Kidney (tissue), 19 donors: ENCODE measurements around the gene OPN1MW2. TPM values are rescaled to one million over a fixed set of nuclear protein-coding genes. Genes with fewer than 3 reads are reported as not detected.
"Not testable (repeated sequence)": the region's sequence is repeated elsewhere in the genome, so short reads cannot be mapped to it uniquely, and the experiment has no call there.

ENCODE experiments used
- DNase-seq, 5 donors: peaks; one replicate each; pipeline ENCODE4 v3.0.0-alpha.2; 2013 to 2020
- FAIRE-seq: peaks from 2 replicates; lab custom pipeline; 2012; peaks lifted over from hg19 to GRCh38; lab: Jason Lieb, UNC
- H3K27ac ChIP-seq, 2 donors: one replicate each; pipeline ENCODE4 v1.7.0; 2013; ENCODE audit warnings: low read depth in 2 of 2, low read length in 2 of 2, inconsistent platforms in 1 of 2
- H3K27me3 ChIP-seq: one replicate; pipeline ENCODE4 v1.7.1; 2013; ENCODE audit warnings: low read length, inconsistent platforms; ENCODE audit not compliant: control insufficient read depth, insufficient read depth
- H3K36me3 ChIP-seq, 3 donors: one replicate each; pipeline versions ENCODE4 v1.7.0 to v1.7.1; 2013; ENCODE audit warnings: low read length in 3 of 3, control low read depth in 1 of 3, inconsistent platforms in 1 of 3; ENCODE audit not compliant: insufficient read depth in 3 of 3, control insufficient read depth in 2 of 3
- H3K4me1 ChIP-seq, 3 donors: one replicate each; pipeline versions ENCODE4 v1.7.0 to v1.7.1; 2013; ENCODE audit warnings: low read length in 3 of 3, inconsistent platforms in 1 of 3, low read depth in 1 of 3; ENCODE audit not compliant: control insufficient read depth in 2 of 3, insufficient read depth in 2 of 3
- H3K4me3 ChIP-seq, 3 donors: one replicate each; pipeline versions ENCODE4 v1.7.0 to v1.8.1; 2013; ENCODE audit warnings: low read length in 3 of 3, control low read depth in 1 of 3, inconsistent platforms in 1 of 3
- H3K9ac ChIP-seq, 3 donors: one replicate each; pipeline versions ENCODE4 v1.7.0 to v1.7.1; 2013; ENCODE audit warnings: low read length in 3 of 3, control low read depth in 1 of 3, inconsistent platforms in 1 of 3
- H3K9me3 ChIP-seq, 3 donors: one replicate each; pipeline versions ENCODE4 v1.7.0 to v1.7.1; 2013; ENCODE audit warnings: low read length in 3 of 3, control low read depth in 1 of 3, inconsistent platforms in 1 of 3; ENCODE audit not compliant: control insufficient read depth in 2 of 3, insufficient read depth in 1 of 3
- intact Hi-C: fragments of 100-400 bp; cut with DNase I; formaldehyde crosslinking; loops from one replicate; pipeline ENCODE4 v1.11.1; 2022
- long read RNA-seq, 10 donors: library from polyadenylated mRNA in 1 of 10; unstranded in 1 of 10; transcript quantifications; one replicate each; pipeline ENCODE4 v2.0.0 and lab custom pipeline, GENCODE V29; 2021 to 2026
- polyA plus RNA-seq: library from polyadenylated mRNA; stranded (reverse); fragments of 350-450 nt; fragmentation: Illumina TruSeq; extraction: RNeasy Lipid Tissue Mini Kit (QIAGEN cat#74804); gene quantifications from one replicate; pipeline ENCODE4 v1.2.3, GENCODE V29; 2014; ENCODE audit warnings: low read depth, low replicate concordance; ENCODE audit not compliant: insufficient read depth
- total RNA-seq: library from RNA; stranded (reverse); fragmentation: NEBNext Ultra II Directional; extraction: Animal tissue kit (Norgen Biotek cat#: 25700); gene quantifications from one replicate; pipeline ENCODE4 v1.2.1, GENCODE V29; 2021
- donor health status: control.
- donor health status: control.
- donor health status: DM: yes; HTN: yes; CAD: no.
- donor health status: Normal renal cell carcinoma (clear cell type).

OPN1MW2 gene
- total RNA-seq (not detected), polyA plus RNA-seq (not detected)
- long read RNA-seq, donor 1 = 0 reads
- long read RNA-seq, donor 2 = 0 reads
- long read RNA-seq, donor 3 = 0 reads
- long read RNA-seq, donor 4 = 0 reads
- long read RNA-seq, donor 5 = 0 reads
- long read RNA-seq, donor 6 = 0 reads
- long read RNA-seq, donor 7 = 0 reads
- long read RNA-seq, donor 8 = 0 reads
- long read RNA-seq, donor 9 = 0 reads
- long read RNA-seq, donor 10 = 0 reads

GRCh38 chrX:154219456-154219855, at the start of gene OPN1MW2:
Gene OPN1MW2, plus strand, starts transcription at chrX:154219756. Its CDS starts 60 bp downstream, at chrX:154219816.
- H3K9ac ChIP-seq, H3K27ac ChIP-seq, H3K36me3 ChIP-seq, H3K4me3 ChIP-seq, DNase-seq, FAIRE-seq, intact Hi-C loops, H3K27me3 ChIP-seq, H3K4me1 ChIP-seq, H3K9me3 ChIP-seq: not testable (repeated sequence)

GRCh38 chrX:154172535-154172943, 47.0 kb upstream of the OPN1MW2 start:
- H3K27ac ChIP-seq, intact Hi-C loops: not testable (repeated sequence)

GRCh38 chrX:154174356-154174755, 45.2 kb upstream of the OPN1MW2 start:
- H3K4me3 ChIP-seq, intact Hi-C loops, DNase-seq, H3K9me3 ChIP-seq, H3K27me3 ChIP-seq, H3K4me1 ChIP-seq, H3K36me3 ChIP-seq, H3K9ac ChIP-seq, FAIRE-seq, H3K27ac ChIP-seq: not testable (repeated sequence)

More at GRCh38 chrX:154172535-154172943, 47.0 kb upstream of the OPN1MW2 start:
- not testable (repeated sequence) for DNase-seq, H3K27me3 ChIP-seq, FAIRE-seq, H3K4me3 ChIP-seq, H3K9me3 ChIP-seq, H3K4me1 ChIP-seq, H3K9ac ChIP-seq, H3K36me3 ChIP-seq

- intact Hi-C loops, H3K4me1 ChIP-seq, H3K4me3 ChIP-seq, H3K27ac ChIP-seq, DNase-seq, H3K36me3 ChIP-seq, H3K9ac ChIP-seq, H3K9me3 ChIP-seq, FAIRE-seq, H3K27me3 ChIP-seq: not testable (repeated sequence)
These were observed 37.3 kb upstream of the OPN1MW2 start, which contains the start of gene OPN1MW for GRCh38 chrX:154182296-154182695. Gene OPN1MW, plus strand, starts transcription at chrX:154182596. Its CDS starts 82 bp downstream, at chrX:154182678.

GRCh38 chrX:154183794-154184193, 35.8 kb upstream of the OPN1MW2 start:
- DNase-seq, H3K4me3 ChIP-seq, FAIRE-seq, H3K27me3 ChIP-seq, H3K27ac ChIP-seq, H3K9me3 ChIP-seq, H3K9ac ChIP-seq, H3K4me1 ChIP-seq, intact Hi-C loops, H3K36me3 ChIP-seq: not testable (repeated sequence)

- H3K4me1 ChIP-seq, DNase-seq, H3K27ac ChIP-seq, intact Hi-C loops, H3K36me3 ChIP-seq, H3K9me3 ChIP-seq, H3K4me3 ChIP-seq, H3K27me3 ChIP-seq, FAIRE-seq, H3K9ac ChIP-seq: not testable (repeated sequence)
These were observed 26.7 kb upstream of the OPN1MW2 start for GRCh38 chrX:154192846-154193245.

- DNase-seq, H3K27me3 ChIP-seq, H3K9me3 ChIP-seq, H3K4me1 ChIP-seq, H3K9ac ChIP-seq, FAIRE-seq, H3K4me3 ChIP-seq, H3K36me3 ChIP-seq, intact Hi-C loops, H3K27ac ChIP-seq: not testable (repeated sequence)
These were observed 25.2 kb upstream of the OPN1MW2 start for GRCh38 chrX:154194316-154194715.

GRCh38 chrX:154196466-154196865, 23.1 kb upstream of the OPN1MW2 start:
- intact Hi-C loops, H3K27ac ChIP-seq: not testable (repeated sequence)

More at GRCh38 chrX:154196466-154196865, 23.1 kb upstream of the OPN1MW2 start:
- not testable (repeated sequence) for H3K36me3 ChIP-seq, H3K4me1 ChIP-seq, H3K9me3 ChIP-seq, FAIRE-seq, H3K9ac ChIP-seq, H3K27me3 ChIP-seq, DNase-seq, H3K4me3 ChIP-seq
